ENCODE results near the gene WNT3A.
A peak's percentile ranks its signal among the peaks of the same experiment; 100 is the strongest.

The WNT3A gene

DNA sequence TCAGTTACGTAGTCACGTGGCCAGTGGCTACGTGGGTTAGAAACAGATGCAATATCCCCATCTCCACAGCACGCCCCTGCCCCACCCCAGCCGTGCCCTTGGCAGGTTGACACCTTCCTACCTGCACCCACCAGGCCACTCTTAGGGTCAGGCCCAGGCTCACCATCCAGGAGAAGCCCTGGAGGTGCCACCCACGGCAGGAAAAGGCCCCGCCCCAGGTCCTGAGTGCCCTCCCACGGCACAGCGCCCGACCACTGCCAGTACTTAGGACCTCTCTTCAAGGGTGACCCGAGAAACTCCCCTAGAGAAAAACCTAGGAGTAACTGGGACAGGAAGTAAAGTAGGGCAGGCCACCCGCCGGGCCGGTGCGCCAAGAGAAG lies 94.8 kb downstream of the WNT3A start:
- no peak for DNase-seq (ENCODE audit: low read depth)

DNA sequence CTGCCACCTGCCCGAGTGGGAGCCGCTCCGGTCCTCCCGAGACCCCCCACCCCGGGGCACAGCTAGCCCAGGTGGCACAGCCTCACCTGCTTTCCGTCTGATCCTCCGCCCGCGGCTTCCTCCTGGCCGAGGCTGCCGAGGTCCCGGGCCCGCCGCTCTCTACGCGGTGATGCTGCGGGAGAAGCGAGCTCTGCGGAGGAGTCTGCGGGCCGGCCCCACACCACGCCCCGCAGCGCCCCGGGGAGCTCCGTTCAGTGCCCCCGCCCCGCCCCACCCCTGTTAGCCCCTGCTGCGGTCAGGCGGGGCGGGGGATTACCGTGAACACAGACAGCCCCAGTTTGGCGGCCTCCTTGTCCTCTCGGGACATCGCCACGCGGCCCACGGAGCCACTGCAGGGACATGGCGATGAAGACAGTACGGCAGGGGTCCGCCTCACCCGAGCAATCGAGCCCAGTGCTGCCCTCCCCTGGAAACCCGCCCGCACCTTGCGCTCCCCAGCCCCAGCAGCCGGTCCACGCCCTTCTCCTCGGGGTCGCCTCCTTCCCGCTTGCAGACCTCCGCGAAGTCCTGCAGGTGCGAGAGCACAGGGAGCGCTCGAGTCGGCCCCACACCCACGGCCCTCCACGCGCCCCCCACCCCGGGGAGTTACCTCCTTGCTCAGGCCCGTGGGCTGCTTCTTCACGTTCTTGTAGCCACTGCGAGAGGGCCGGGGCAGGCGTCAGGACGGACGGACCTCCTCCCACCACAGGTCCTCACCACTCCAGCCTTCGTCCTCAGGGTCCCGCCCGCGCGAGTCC lies 95.4 kb downstream of the WNT3A start:
- DNase-seq (ENCODE audit: low read depth), result no peak

DNA sequence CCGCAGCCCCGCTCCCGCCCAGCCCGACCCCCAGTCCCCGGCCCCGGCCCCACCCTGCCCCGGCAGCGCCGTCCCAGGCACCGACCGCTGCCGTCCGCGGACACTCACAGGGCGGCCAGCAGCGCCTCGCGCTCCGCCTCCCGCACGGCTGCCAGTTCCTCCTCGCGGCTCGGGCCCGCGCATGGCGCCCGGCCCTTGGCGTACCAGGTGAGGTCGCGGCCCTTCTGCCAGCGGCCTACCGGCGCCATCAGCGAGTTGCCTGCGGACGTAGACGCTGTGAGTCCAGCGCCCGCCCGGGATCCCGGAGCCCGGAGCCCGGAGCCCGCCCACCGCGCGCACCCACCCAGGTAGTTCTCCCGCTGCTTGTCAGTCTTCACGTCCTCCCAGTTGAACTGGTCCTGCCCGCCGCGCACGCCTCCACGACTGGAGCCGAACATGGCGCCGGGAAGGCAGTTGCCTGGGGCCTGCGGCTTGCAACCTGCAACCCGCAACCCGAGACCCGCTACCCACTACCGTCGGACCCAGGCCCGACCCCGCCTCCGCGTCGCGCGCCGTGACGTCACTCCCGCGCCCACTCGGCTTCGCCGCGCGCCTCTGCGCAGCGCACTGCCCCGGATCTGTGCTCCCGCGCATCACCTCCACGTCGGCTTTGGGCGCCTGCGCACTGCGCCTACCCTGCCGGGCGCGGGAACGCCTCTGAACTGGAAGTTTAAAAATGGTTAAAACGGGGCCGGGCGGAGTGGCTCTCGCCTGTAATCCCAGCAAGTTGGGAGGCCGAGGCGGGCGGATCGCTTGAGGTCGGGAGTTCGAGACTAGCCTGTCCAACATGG lies 96.2 kb downstream of the WNT3A start, which contains the start of gene C1orf35:
TSS of gene C1orf35 (minus strand) at position 535 of the 830 bp plus-strand sequence. CDS start at position 437, 98 bp downstream.
- DNase-seq (ENCODE audit: low read depth), result peak; percentile 49

DNA sequence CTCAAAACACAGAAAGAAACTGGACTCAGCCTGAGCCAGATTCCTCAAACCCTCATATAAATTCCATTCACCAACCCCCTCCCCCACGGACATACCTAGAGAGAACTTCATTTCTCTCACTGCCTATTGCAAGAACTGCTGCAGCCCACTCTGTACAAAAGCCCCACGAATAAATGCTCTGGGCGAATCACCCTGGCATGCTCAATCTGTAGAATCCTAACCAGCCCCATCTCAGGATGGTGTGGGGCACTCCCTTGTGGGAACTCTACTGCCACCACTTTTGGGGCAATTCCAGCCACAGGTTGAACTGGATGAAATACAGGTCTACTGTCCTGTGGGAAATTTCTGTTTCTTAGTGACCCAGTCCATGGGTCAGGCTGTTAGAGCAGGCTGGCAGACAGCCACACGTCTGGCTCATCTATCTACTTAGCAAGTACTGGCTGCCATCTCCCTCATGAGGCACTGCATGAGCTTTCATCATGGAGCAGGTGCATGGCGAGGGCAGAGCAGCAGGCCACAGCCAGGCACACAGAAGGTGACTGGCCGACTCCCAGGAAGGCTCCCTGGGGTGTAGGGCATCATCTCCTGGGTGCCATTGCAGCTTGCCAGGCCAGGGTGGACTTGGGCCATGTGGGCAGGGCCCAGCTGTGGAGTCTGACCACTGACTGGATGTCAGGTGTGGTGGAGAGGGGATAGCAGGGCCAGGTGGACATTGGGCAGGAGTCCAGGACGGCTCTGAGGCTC lies 97.9 kb downstream of the WNT3A start:
- no peak for DNase-seq (ENCODE audit: low read depth)

DNA sequence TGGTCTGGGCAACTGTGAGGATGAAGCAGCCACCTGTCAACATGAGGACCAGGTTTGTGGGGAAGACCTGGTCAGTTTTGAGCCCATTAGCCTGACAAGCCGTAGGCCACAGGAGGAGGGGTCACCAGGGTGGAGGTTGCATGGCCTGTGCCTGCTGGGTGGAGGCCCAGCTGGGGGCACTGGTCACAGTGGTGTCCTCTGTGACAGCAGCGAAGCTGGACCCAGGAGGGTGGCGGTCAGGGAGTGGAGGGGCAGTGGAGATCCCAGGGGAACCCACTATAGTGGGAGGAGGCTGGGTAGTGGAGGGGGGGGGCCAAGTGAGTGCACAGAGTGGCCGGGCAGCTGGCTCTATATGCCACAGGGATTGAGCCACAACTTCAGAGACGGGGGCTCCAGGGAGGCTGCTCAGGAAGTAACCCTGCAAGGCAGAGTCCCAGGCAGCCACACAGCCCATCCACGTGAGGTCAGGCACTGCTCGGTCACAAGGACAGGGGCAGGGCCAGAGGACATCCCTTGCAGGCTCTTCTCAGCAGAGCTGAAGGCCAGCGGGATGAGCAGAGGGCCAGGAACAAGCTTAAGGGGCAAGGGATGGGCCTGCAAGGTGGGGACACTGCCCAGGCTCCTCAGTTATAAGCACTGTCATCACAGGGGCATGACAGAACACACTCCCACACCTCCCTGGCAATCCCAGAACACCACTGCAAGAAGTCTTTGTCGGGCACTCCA lies 98.6 kb downstream of the WNT3A start:
- no peak for DNase-seq (ENCODE audit: low read depth)

DNA sequence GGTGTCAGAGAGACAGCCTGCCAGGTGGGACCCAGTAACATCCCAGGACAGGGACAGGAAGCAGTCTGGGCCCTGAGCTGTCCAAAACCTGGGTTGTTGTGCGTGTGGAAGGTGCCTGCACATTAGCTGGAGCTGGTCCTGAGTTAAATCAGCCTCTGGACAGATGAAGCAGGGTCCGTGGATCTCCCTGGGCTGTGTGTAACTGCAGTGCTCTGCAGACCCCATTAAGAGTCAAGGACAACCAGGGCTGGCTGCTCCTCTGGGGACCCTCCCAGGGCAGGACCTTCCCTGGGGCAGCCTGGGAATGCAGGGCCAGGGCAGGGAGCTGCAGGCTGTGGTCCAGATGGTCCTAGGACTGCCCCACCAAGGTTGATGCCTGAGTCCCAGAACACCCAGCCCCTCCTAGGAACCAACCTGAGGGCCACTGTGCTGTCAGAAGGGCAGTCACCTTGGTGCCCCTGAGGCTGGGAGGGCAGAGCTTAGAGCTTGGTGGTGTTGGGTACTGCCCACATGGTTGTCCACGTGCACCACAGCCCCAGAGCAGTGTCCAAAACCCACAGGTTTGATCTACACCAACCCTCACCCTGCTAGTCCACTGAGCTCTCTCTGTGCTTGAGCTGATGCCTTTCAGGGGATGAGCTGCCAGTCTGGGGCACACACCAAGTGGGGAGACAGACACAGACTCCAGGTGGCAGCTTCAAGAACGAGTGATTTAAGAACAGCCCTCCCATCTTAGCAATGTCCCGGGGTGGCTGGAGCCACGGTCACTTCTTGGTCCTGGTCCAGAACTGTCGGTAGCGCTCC lies 99.4 kb downstream of the WNT3A start:
- DNase-seq (ENCODE audit: low read depth), result no peak

DNA sequence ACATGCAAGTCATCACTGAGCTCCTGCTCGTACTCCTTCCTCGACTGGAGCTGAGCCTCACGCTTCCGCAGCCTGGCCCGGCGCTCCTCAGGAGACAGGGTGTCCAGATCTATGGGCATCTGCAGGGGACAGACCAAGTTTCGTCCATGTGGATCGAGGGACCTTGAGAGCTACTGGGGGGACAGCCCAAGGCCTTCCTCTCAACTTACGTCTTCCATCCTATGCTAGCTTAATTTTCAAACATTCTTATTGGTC lies 99.9 kb downstream of the WNT3A start:
- no peak for DNase-seq (ENCODE audit: low read depth)

DNA sequence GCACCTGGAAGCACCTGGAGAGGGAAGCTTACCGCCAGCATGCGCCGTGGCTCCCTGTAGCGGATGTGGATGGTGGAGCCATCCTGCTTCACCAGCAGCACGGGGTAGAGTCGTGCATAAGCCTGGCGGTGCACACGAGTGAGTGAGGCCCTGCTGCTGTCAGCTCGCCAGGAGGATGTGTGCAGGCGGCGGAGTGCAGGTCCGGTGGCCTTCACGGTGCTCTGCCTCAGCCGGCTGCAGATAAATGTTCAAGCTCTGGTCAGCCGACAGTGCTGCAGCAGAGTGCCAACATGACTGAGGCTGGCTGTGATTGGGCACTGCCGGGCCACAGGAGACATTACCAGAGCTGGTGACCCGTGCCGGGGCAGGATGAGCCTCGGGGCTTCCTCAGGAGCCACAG lies 100.8 kb downstream of the WNT3A start:
- DNase-seq (ENCODE audit: low read depth), result no peak

DNA sequence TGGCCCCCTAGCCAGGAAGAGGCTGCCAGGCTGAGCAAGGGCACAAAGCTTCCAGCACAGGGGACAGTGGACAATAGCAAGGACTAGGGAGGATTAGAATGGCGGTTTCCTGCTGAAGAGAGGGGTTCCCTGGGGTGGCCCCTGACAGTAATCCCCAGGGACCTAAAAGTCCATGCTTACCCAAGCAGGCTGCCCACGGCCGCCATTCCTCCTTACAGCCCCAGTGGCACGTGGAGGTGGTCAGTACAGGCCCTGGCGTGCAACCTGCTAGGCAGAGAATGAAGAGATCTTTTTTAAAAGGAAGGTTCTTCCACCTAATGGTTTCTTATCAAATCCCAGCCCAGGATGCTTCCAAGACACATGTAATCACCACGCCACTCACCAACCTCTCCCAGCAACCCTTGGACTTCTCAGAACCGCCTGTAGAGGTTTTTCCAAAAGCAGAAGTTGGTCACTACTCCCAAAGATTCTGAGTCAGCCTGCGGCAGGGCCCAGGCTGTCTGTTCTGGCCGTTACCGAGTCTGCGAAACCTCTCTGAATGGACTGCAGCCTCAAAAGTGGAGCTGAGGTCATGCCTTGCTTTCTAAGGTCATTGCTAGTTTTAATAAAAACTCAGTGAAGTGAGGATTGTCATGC lies 101.4 kb downstream of the WNT3A start:
- no peak for DNase-seq (ENCODE audit: low read depth)

DNA sequence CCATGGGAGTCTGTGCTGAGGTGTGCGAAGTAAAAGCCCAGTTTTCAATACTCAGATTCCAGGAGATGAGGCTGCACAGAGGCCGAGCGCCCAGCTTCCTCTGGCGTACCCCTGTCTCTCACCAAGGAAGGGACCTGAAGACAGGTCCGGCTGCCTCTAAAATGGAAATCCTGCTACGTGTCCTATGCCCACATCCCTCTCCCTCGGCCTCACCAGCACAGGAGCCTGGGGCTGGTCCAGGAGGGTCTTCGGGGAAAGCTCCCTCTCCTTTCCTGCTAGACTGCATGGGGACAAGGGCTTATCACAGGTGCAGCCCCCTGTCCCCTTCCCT lies 101.9 kb downstream of the WNT3A start:
- no peak for DNase-seq (ENCODE audit: low read depth)

DNA sequence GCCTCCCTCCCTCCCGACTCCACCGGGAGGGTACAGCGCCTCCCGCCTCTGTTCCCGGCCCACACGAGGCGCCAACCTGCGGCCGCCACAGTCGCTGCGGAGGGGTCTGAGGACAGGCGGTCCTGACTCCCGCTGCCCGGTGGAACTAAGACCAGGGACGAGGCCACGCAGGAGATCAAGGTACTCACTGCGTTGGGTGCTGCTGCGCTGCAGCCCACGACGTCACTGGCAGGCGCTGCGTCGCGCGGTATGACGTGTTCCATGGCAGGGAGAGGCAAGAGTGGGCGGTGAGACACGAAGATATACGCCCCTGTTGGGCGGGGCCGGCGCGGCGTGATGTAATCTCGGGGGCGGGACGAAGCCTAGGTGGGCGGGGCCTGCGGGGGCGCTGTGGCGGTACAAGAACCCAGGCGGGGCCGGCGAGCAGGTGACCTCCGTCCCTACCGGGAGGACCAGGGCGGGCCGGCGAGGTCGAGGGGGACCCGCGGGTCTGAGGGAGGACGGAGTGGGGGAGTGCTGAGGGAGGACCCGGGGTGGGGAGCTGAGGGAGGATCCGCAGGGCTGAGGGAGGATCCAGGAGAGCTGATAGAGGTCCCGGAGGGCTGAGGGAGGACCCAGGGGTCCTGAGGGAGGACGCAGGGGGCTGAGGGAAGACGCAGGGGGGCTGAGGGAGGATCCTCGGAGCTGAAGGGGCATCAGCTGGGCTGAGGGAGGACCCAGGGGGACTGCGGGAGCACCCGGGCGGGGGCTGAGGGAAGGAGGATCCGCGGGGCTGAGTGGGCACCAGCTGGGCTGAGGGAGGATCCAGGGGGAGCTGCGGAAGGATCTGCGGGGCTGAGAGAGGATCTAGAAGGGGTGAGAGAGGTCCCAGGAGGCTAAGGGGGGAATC lies 102.5 kb downstream of the WNT3A start, which contains the start of gene MRPL55:
TSS of gene MRPL55 (minus strand) at position 227 of the 889 bp plus-strand sequence. CDS start 1,039 bp downstream, outside the sequence.
- peak; percentile 56 for DNase-seq (ENCODE audit: low read depth)

DNA sequence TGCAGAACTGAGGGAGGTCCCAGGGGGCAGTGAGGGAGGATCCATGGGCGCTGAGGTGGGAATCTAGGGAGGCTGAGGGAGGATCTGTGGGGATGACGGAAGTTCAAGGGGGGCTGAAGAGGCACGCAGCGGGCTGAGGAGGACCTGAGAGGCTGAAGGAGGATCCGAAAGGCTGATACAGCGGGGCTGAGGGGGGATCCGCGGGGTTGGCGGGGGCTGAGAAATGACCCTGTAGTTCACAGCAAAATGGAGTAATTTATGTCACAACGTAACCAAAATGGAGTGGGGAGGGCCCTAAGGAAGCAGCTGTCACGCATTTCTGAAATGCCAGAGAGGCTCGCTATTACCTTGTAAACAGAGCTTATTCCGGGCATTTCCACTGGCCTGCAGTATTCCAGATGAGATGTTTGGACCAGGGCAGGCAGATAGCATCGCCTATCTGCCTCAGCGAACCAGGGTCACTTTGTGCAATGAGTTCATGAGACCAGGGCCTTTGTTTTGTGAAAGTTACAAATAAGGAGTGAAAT lies 103.2 kb downstream of the WNT3A start:
- DNase-seq (ENCODE audit: low read depth), result no peak

DNA sequence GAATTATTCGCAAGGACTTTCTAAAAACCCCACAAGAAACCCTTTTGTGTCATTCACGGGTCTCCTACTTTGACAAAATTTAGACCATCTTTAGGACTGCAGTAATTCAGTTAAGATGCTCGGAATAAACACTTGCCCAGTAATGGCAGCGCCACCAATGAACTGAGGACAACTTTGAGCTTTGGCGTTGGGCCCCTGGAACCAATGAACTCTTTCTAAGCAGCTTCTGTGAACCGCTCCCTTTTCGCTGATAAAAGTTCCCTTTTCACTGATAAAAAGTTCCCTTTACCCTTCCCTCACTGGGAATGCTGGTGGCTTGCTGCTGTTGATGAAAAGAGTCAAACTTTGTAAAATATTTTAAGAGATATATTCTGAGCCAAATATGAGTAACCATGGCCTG lies 103.8 kb downstream of the WNT3A start:
- DNase-seq (ENCODE audit: low read depth), result no peak
